PFSK-1 (cell line): Measurements from ENCODE around the gene C1QTNF12.

Source experiments
- FOXP2 ChIP-seq: optimal IDR thresholded peaks from 2 replicates; pipeline ENCODE3; 2011; ENCODE audit warnings: borderline replicate concordance, control low read depth, inconsistent platforms; ENCODE audit not compliant: insufficient read depth; ENCODE audit errors: extremely low read length, extremely low read depth
- POLR2AphosphoS5 ChIP-seq: IDR thresholded peaks from 2 replicates; pipeline ENCODE4 v1.6.1; 2012; ENCODE audit warnings: low read depth, mild to moderate bottlenecking, control low read depth, low read length, moderate library complexity
- SIN3A ChIP-seq: IDR thresholded peaks from 2 replicates; pipeline ENCODE4 v1.6.1; 2012; ENCODE audit warnings: mild to moderate bottlenecking, low read length, moderate library complexity, borderline replicate concordance; ENCODE audit not compliant: insufficient read depth
- TAF1 ChIP-seq: IDR thresholded peaks from 2 replicates; pipeline ENCODE4 v1.6.1; 2012; ENCODE audit warnings: low read length, control low read depth, borderline replicate concordance; ENCODE audit not compliant: insufficient read depth
- TF ChIP-seq, protein P1 (sequence below), 2 experiments: IDR thresholded peaks; 2 replicates each; pipeline versions ENCODE4 v1.6.1 to v1.8.0; 2011 to 2012; ENCODE audit warnings: low read depth in 2 of 2, low read length in 2 of 2, control low read depth in 1 of 2, inconsistent platforms in 1 of 2, mild to moderate bottlenecking in 1 of 2, moderate library complexity in 1 of 2; ENCODE audit not compliant: insufficient read depth in 1 of 2

The C1QTNF12 gene

DNA sequence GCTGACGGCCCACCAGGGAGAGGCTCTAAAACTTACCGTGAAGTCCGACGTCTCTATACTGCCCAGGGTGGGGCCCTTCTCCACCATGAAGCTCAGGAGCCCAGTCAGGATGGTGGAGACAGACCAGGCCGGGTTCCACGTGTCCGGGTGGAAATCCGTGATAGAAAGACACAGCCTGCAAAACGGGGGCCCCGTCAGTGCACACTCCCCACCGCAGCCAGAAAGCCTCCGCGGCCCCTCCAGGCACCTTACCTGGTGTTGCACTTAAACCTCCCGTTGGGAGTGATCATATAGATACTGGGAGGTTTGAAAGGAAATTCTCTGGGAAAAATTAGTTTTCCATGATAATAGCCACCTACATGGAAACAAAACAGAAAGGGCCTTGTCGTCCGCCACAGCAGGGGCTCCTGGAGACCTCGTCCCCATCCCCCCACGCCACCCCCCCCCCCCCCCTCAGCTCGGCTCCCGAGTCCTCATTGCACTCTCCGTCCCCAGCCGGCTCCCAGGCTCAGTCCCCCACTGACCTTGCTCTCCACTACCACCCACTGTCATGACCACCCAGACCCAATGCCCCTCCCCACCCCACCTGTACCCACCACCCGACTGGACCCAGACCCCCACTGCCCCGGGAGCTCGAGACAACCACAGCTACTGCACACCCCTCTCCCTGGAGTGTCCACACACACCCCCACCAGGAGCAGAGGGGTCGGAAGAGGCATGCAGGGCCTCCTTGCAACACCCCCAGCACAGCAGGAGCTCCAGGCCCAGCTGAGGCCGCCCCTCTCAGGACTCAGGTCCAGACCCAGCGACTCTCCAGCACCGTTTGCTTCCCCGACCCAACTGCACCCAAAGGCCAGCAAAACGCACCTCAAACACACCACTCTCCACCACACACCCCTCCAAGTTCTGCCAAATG, 10.7 kb upstream of the C1QTNF12 start:
- TF ChIP-seq, protein P1, sequence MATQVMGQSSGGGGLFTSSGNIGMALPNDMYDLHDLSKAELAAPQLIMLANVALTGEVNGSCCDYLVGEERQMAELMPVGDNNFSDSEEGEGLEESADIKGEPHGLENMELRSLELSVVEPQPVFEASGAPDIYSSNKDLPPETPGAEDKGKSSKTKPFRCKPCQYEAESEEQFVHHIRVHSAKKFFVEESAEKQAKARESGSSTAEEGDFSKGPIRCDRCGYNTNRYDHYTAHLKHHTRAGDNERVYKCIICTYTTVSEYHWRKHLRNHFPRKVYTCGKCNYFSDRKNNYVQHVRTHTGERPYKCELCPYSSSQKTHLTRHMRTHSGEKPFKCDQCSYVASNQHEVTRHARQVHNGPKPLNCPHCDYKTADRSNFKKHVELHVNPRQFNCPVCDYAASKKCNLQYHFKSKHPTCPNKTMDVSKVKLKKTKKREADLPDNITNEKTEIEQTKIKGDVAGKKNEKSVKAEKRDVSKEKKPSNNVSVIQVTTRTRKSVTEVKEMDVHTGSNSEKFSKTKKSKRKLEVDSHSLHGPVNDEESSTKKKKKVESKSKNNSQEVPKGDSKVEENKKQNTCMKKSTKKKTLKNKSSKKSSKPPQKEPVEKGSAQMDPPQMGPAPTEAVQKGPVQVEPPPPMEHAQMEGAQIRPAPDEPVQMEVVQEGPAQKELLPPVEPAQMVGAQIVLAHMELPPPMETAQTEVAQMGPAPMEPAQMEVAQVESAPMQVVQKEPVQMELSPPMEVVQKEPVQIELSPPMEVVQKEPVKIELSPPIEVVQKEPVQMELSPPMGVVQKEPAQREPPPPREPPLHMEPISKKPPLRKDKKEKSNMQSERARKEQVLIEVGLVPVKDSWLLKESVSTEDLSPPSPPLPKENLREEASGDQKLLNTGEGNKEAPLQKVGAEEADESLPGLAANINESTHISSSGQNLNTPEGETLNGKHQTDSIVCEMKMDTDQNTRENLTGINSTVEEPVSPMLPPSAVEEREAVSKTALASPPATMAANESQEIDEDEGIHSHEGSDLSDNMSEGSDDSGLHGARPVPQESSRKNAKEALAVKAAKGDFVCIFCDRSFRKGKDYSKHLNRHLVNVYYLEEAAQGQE (IDR thresholded peaks at IDR 0.05; ENCODE audit: insufficient read depth in 1 of 2, low read depth in 2 of 2, low read length in 2 of 2), result no peak
- no peak for TF ChIP-seq TAF1

DNA sequence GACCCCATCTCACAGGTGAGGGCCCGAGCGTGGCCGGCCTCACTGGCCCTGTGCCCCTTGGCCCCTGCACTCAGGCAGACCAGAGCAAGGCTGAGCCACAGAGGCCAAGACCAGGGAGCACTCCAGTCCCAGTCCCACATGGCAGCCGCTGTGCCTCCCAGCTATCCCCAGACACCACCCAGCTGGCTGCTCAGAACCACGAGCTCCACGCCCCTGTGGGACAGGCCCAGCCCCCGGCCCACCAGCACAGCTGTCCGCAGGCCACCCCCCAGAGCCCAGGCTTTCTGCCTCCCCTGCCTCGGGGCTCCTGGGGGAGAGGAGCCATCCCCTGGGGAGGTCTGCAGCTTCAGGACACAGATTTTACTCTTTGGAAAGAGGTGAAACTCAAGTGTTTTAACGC, 9.1 kb upstream of the C1QTNF12 start:
- TF ChIP-seq TAF1 (no peak), POLR2AphosphoS5 (no peak), SIN3A (no peak)

DNA sequence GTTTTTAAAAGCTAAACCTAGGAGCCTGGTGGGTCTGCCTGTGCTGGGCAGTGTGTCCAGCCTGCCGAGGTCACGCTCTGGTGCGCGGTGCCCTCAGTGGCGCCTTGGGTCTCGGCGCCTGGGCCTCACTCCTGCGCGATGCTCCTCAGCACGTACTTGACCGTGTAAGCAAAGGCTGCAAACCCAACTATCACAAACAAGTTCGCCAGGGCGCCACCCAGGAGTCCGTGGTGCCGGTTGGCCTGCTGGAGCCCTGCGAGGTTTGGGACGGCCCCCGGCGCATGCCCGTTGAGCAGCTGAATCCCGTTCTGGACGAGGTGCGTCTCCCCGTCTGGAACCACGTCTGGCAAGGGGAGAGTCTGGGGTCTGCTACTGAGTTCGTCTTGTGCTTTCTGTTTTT, 8.6 kb upstream of the C1QTNF12 start:
- no peak for TF ChIP-seq SIN3A

DNA sequence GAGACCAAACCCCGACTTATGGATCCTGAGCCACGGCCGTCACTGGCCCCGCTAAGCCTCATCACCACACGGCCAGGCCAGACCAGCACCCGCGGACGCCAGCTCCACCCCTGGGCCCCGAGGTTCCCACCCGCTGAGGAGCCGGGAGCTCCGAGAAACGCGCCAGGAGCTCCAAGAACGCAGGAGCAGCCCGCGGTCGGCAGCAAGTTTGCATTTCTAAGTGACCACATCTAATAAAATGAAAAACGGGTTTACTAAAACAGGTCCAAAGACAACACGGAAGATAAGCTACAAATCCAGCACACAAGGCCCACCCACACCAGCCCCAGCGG, 8.1 kb upstream of the C1QTNF12 start:
- TF ChIP-seq, protein P1 (IDR thresholded peaks at IDR 0.05; ENCODE audit: insufficient read depth in 1 of 2, low read depth in 2 of 2, low read length in 2 of 2), result no peak
- TF ChIP-seq FOXP2, result no peak
- TF ChIP-seq POLR2AphosphoS5, result no peak
- TF ChIP-seq SIN3A, result no peak
- no peak for TF ChIP-seq TAF1

DNA sequence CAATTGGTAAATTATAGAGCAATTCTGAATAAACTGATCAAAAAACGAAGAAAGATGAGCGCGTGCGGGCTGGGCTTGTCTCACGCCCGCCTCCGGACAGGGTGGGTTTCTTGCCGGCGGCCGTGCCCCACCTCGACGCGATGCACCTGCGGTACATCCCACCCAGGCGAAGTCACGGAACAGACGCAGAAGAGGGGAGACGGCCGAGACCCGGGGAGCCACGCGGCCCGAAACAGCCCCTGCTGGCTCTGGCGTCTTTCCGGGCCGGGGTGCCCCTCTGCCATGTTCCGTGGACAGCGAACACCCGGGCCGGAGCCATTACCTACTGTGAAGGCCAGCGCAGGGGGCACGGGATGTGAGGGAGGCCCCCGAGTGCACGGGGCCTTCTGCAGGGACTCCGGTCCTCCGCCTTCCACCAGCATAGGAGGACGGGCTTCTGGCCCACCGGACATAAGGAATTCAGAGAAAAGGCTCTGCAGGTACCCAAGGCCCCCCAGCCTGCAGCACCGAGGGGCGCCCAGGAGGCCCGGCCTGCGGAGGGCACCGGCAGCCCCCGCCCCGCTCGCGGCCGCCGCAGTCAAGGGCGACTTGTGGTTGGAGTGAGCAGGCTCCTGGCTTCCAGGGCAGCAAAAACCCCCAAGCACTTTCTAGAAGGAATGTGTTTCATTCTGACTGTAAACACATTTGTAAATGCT, 7.6 kb upstream of the C1QTNF12 start:
- no peak for TF ChIP-seq SIN3A
- no peak for TF ChIP-seq FOXP2
- TF ChIP-seq TAF1, result no peak
- no peak for TF ChIP-seq POLR2AphosphoS5
- TF ChIP-seq, protein P1 (IDR thresholded peaks at IDR 0.05; ENCODE audit: insufficient read depth in 1 of 2, low read depth in 2 of 2, low read length in 2 of 2), result no peak

DNA sequence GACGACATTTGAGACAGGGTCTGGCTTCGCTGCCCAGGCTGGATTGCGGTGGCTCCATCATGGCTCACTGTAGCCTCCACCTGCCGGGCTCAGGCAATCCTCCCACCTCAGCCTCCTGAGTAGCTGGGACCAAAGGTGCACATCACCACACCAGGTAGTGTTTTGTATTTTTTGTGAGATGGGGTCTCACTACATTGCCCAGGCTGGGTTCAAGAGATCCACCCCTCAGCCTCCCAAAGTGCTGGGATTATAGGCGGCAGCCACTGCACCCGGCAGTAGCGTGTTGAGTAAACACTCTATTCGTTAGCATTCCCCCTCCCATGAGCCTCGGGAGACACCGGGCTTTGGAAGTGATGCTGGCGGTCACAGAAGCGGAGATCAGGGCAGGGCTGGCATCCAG, 6.8 kb upstream of the C1QTNF12 start:
- TF ChIP-seq SIN3A (no peak), TAF1 (no peak), FOXP2 (no peak), POLR2AphosphoS5 (no peak)
- TF ChIP-seq, protein P1 (IDR thresholded peaks at IDR 0.05; ENCODE audit: insufficient read depth in 1 of 2, low read depth in 2 of 2, low read length in 2 of 2), result no peak
